Fibroblast of lung (primary cell): Measurements from ENCODE around the gene CMIP. TPM values are rescaled to one million over a fixed set of nuclear protein-coding genes. Genes with fewer than 3 reads are reported as not detected.

Experiments
- DNase-seq, 2 donors: peaks; one replicate each; pipeline versions ENCODE4 v3.0.0 to v3.0.0-alpha.2; 2010; ENCODE audit warnings: low read depth in 2 of 2
- H2AFZ ChIP-seq: 2 replicates; pipeline ENCODE4 v1.5.1; 2012; ENCODE audit warnings: low read length, control low read depth, inconsistent platforms
- H3K27ac ChIP-seq: 2 replicates; pipeline ENCODE4 v1.5.1; 2011; ENCODE audit warnings: low read length, control low read depth; ENCODE audit not compliant: insufficient read depth
- H3K27me3 ChIP-seq: 2 replicates; pipeline ENCODE4 v1.5.1; 2011; ENCODE audit warnings: mild to moderate bottlenecking, low read length; ENCODE audit not compliant: control insufficient read depth, insufficient read depth
- H3K36me3 ChIP-seq: 2 replicates; pipeline ENCODE4 v1.5.1; 2011; ENCODE audit warnings: low read length; ENCODE audit not compliant: control insufficient read depth, insufficient read depth
- H3K4me1 ChIP-seq: 2 replicates; pipeline ENCODE4 v1.5.1; 2011; ENCODE audit warnings: low read length; ENCODE audit not compliant: control insufficient read depth, insufficient read depth; ENCODE audit errors: extremely low read depth
- H3K4me2 ChIP-seq: 2 replicates; pipeline ENCODE4 v1.5.1; 2011; ENCODE audit warnings: low read length, control low read depth; ENCODE audit not compliant: insufficient read depth; ENCODE audit errors: extremely low read depth
- H3K4me3 ChIP-seq, 4 experiments: fragments of 200-600 bp in 1 of 4; sonication (generic) in 1 of 4; replicated peaks in 1 of 4; 2 replicates each; pipeline ENCODE4 v1.5.1; 2011 to 2016; ENCODE audit warnings: low read length in 4 of 4, low read depth in 3 of 4, mild to moderate bottlenecking in 3 of 4, control low read depth in 2 of 4, inconsistent platforms in 1 of 4, mixed read lengths in 1 of 4; ENCODE audit not compliant: insufficient read depth in 1 of 4; ENCODE audit errors: control extremely low read depth in 1 of 4
- H3K79me2 ChIP-seq: 2 replicates; pipeline ENCODE4 v1.5.1; 2012; ENCODE audit warnings: mild to moderate bottlenecking, low read length, inconsistent platforms; ENCODE audit not compliant: control insufficient read depth, insufficient read depth
- H3K9ac ChIP-seq: 2 replicates; pipeline ENCODE4 v1.5.1; 2011; ENCODE audit warnings: mild to moderate bottlenecking, low read length, control low read depth; ENCODE audit not compliant: insufficient read depth
- H3K9me3 ChIP-seq: 2 replicates; pipeline ENCODE4 v1.5.1; 2012; ENCODE audit warnings: low read depth, low read length; ENCODE audit not compliant: control insufficient read depth, insufficient read depth
- H4K20me1 ChIP-seq: 2 replicates; pipeline ENCODE4 v1.5.1; 2011; ENCODE audit warnings: low read length; ENCODE audit not compliant: control insufficient read depth, insufficient read depth; ENCODE audit errors: extremely low read depth
- EZH2 ChIP-seq: IDR thresholded peaks from 2 replicates; pipeline ENCODE4 v1.5.1; 2012; ENCODE audit warnings: low read length, control low read depth, mild to moderate bottlenecking; ENCODE audit errors: missing control alignments
- polyA plus RNA-seq, 2 donors: library from polyadenylated mRNA; depleted of rRNA in 1 of 2; stranded (reverse) in 1 of 2; unstranded in 1 of 2; fragments of >200 nt; gene quantifications; 2 replicates each; pipeline ENCODE4 v1.2.1, GENCODE V29; 2011 to 2012; ENCODE audit warnings: missing spikeins in 1 of 2
- total RNA-seq: library from RNA; depleted of rRNA; stranded (reverse); fragments of >200 nt; gene quantifications from 2 replicates; pipeline ENCODE4 v1.2.1, GENCODE V29; 2014
- TF ChIP-seq, protein P1 (sequence below), 2 donors: IDR thresholded peaks in 1 of 2; conservative IDR thresholded peaks in 1 of 2; 1 replicate in 1 of 2; 2 replicates in 1 of 2; pipeline ENCODE4 v1.5.1; 2011 to 2012; ENCODE audit warnings: low read length in 2 of 2, control low read depth in 1 of 2, inconsistent platforms in 1 of 2, low read depth in 1 of 2, mild to moderate bottlenecking in 1 of 2

The CMIP gene
- total and polyA plus RNA-seq, 2 donors (not counting 1 experiment from before 2014, with no cell fraction given) = 1.9 to 5.1 TPM

DNA sequence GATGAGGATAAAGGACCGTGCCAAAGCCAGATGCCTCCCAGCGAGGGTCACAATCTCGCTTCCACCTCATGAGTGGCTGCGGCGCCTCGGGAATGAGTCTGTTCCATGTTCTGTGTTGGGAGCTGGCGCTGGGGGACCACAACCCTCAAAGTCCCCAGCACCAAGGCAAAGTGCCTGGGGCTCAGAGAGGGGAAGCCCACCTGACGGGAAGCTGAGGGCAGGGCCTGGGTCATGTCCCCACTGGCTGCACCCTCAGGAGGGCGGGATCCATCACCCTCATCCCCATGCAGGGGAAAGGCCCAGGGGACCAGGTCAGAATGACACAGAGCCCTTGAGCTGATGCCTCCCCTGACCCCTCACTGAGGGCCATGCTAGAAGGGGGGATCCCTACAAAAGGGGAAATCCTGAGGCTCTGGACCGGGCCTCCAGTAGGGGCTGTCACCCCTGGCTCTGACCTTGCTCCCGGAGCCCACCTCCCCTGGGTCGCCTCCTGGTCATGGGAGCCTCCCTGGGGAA lies 183.2 kb downstream of the CMIP start:
- Histone ChIP-seq H3K79me2 (no peaks in the 10 kb centered on the region), H3K4me3 (no peak overlapping the region), H3K36me3 (no peaks in the 10 kb centered on the region), H3K4me1 (peaks cover 2% of the 10 kb centered on the region), H3K27ac (no peak overlapping the region), H4K20me1 (no peaks in the 10 kb centered on the region), H3K4me2 (no peak overlapping the region), H3K9ac (no peak overlapping the region), H2AFZ (no peak overlapping the region), H3K27me3 (no peaks in the 10 kb centered on the region), H3K9me3 (no peaks in the 10 kb centered on the region)
- DNase-seq = no peak
- TF ChIP-seq EZH2 = no peak
- TF ChIP-seq, protein P1, sequence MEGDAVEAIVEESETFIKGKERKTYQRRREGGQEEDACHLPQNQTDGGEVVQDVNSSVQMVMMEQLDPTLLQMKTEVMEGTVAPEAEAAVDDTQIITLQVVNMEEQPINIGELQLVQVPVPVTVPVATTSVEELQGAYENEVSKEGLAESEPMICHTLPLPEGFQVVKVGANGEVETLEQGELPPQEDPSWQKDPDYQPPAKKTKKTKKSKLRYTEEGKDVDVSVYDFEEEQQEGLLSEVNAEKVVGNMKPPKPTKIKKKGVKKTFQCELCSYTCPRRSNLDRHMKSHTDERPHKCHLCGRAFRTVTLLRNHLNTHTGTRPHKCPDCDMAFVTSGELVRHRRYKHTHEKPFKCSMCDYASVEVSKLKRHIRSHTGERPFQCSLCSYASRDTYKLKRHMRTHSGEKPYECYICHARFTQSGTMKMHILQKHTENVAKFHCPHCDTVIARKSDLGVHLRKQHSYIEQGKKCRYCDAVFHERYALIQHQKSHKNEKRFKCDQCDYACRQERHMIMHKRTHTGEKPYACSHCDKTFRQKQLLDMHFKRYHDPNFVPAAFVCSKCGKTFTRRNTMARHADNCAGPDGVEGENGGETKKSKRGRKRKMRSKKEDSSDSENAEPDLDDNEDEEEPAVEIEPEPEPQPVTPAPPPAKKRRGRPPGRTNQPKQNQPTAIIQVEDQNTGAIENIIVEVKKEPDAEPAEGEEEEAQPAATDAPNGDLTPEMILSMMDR (conservative IDR thresholded peaks at IDR 0.05 in 1 of 2, IDR thresholded peaks at IDR 0.05 in 1 of 2; ENCODE audit: low read depth in 1 of 2, low read length in 2 of 2) = no peak

DNA sequence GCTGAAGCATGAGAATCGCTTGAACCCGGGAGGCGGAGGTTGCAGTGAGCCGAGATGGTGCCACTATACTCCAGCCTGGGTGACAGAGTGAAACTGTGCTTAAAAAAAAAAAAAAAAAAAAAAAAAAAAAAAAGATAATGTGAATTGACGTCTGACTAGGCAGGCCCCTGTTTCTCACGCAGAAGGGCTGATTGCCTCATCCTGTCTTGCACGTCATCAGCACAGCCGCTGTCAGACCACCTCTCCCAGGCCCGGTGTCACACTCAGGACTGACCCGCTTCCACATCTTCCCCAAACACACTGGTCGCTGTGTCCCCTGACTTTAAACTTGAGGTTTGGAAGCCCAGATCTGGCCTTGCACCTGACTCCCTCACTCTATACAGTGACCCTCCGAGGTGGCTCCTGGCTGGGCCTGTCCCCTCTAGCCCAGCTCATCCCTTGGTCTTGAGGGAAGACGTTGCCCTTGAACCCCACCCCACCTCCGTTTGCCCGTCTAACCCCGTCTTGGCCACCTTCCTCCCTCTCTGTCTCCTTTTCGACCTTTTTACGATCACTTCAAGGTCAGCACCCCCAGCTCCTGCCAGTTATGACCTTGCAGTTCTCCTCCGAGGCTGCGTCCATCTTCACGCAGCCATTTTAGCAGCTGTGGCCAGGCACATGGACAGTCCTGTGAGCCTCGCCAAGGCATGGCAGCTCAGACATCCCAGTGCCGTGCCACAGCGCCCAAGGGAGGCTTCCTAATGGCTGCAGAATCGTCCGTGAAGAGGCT lies 184.6 kb downstream of the CMIP start:
- TF ChIP-seq EZH2 = no peak
- TF ChIP-seq, protein P1 (conservative IDR thresholded peaks at IDR 0.05 in 1 of 2, IDR thresholded peaks at IDR 0.05 in 1 of 2; ENCODE audit: low read depth in 1 of 2, low read length in 2 of 2) = no peak
- Histone ChIP-seq H3K79me2 (no peaks in the 10 kb centered on the region), H3K36me3 (no peaks in the 10 kb centered on the region), H3K4me3 (no peak overlapping the region), H3K4me1 (peaks cover 4% of the 10 kb centered on the region), H3K4me2 (no peak overlapping the region), H3K9ac (no peak overlapping the region), H4K20me1 (no peaks in the 10 kb centered on the region), H3K27ac (no peak overlapping the region), H3K27me3 (no peaks in the 10 kb centered on the region), H2AFZ (no peak overlapping the region), H3K9me3 (no peaks in the 10 kb centered on the region)
- DNase-seq = no peak

GRCh38 chr16:81629896-81630634 lies 185.5 kb downstream of the CMIP start:
- no peaks in the 10 kb centered on the region for H3K79me2 ChIP-seq
- peaks cover 4% of the 10 kb centered on the region for H3K4me1 ChIP-seq
- TF ChIP-seq, protein P1 (conservative IDR thresholded peaks at IDR 0.05 in 1 of 2, IDR thresholded peaks at IDR 0.05 in 1 of 2; ENCODE audit: low read depth in 1 of 2, low read length in 2 of 2) = no peak
- TF ChIP-seq EZH2 = no peak
- H3K36me3 ChIP-seq = no peaks in the 10 kb centered on the region
- H3K9ac ChIP-seq = no peak overlapping the region
- H3K4me2 ChIP-seq = no peak overlapping the region
- no peaks in the 10 kb centered on the region for H3K27me3 ChIP-seq
- no peaks in the 10 kb centered on the region for H3K9me3 ChIP-seq
- H3K27ac ChIP-seq = no peak overlapping the region
- H3K4me3 ChIP-seq = no peak overlapping the region
- no peaks in the 10 kb centered on the region for H4K20me1 ChIP-seq
- H2AFZ ChIP-seq = no peak overlapping the region
- no peak for DNase-seq
